ENCODE data around the gene CTBS.

DNA sequence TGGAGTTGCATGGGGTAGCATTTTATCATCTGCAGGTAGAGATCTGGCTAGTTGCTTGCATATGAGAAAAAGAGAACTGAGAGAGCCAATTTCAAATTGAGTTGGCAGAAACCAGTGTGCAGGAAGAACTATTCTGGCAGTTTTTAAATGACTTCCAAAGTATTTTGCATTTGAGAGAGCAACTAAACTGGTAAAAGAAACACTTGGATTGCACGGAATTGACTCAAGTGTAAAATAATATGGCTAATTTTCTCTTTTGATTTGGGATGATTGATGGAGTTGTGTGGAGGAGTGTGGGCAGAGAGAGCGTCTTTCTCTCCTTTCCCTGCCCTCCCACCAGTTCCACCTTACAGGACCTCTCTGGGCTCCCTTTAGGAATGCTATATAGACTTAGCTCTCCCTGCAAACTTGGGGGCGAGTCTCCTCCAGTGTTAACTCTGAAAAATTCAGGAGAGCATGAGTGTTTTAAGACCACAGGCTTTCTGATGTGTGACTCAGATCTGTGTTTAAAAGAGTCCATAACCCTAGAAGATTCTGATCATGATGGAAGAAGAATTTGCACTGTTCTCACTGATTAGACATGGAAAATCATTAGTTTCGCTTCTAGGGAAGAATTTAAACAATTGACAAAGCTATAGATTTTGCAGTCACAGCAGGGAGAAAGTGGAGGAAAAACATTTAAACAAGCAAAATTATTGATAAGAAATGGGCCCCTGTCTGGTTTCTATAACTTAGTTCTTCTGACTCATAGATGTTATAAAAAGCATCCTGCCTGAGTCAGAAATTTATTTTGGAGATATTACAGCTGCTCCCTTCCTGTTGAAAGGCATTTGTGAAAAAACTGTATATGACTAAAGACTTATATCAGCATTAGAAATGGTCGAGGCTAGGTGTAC, 24.9 kb upstream of the CTBS start:
- TF ChIP-seq POLR2AphosphoS5 (IDR thresholded peaks at IDR 0.05): no peak
- TF ChIP-seq, protein P1, sequence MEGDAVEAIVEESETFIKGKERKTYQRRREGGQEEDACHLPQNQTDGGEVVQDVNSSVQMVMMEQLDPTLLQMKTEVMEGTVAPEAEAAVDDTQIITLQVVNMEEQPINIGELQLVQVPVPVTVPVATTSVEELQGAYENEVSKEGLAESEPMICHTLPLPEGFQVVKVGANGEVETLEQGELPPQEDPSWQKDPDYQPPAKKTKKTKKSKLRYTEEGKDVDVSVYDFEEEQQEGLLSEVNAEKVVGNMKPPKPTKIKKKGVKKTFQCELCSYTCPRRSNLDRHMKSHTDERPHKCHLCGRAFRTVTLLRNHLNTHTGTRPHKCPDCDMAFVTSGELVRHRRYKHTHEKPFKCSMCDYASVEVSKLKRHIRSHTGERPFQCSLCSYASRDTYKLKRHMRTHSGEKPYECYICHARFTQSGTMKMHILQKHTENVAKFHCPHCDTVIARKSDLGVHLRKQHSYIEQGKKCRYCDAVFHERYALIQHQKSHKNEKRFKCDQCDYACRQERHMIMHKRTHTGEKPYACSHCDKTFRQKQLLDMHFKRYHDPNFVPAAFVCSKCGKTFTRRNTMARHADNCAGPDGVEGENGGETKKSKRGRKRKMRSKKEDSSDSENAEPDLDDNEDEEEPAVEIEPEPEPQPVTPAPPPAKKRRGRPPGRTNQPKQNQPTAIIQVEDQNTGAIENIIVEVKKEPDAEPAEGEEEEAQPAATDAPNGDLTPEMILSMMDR (IDR thresholded peaks at IDR 0.05): no peak

All from gastroesophageal sphincter (tissue), 3 donors.